Measurements from ENCODE around the gene GDE1.

GDE1 gene, protein sequence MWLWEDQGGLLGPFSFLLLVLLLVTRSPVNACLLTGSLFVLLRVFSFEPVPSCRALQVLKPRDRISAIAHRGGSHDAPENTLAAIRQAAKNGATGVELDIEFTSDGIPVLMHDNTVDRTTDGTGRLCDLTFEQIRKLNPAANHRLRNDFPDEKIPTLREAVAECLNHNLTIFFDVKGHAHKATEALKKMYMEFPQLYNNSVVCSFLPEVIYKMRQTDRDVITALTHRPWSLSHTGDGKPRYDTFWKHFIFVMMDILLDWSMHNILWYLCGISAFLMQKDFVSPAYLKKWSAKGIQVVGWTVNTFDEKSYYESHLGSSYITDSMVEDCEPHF

GRCh38 chr16:19521471-19522396, at the start of gene GDE1:
Gene GDE1 (minus strand): TSS chr16:19522098. CDS start chr16:19521964, 134 bp downstream.
- in situ Hi-C loops (cut with HindIII; ENCODE audit: low sequenced_read_pairs) = no loop called here

DNA sequence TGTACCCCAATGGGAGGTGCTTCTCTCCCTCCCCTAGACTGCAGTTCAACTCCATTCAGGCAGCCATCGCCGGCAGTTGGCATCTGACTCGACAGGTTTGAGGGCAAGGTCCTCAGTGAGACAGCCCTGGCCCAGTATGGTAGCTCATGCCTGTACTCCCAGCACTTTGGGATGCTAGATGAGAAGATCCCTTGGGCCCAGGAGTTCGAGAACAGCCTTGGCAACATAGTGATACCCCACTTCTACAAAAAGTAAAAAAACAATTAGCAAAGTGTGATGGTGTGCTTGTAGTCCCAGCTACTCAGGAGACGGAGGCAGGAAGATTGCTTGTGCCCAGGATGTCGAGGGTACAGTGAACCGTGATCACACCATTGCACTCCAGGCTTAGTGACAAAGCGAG, 45.7 kb upstream of the GDE1 start:
- in situ Hi-C loops (cut with HindIII; ENCODE audit: low sequenced_read_pairs) = no loop called here

- in situ Hi-C loops (cut with HindIII; ENCODE audit: low sequenced_read_pairs) = no loop called here
Observed at GRCh38 chr16:19566362-19566761, 44.5 kb upstream of the GDE1 start.

DNA sequence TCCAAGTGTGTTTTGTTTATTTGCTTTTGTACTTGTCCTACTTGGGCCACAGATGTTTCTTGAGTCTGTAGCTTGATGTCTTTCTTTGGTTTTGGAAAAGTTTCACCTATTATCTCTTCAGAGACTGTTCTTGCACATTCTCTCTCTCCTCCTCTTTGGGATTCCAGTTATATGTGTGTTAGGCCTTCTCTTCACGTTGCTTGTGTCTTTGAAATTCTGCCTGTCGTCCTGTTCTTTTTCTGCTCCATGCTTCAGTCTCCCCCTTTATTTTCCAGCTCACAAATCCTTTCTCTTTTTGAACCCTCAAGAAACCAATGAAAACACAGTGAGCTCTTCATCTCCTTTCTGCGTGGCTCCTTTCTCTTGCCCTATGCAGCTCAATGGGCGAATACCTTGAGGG, 41.5 kb upstream of the GDE1 start:
- in situ Hi-C loops (cut with HindIII; ENCODE audit: low sequenced_read_pairs) = no loop called here

DNA sequence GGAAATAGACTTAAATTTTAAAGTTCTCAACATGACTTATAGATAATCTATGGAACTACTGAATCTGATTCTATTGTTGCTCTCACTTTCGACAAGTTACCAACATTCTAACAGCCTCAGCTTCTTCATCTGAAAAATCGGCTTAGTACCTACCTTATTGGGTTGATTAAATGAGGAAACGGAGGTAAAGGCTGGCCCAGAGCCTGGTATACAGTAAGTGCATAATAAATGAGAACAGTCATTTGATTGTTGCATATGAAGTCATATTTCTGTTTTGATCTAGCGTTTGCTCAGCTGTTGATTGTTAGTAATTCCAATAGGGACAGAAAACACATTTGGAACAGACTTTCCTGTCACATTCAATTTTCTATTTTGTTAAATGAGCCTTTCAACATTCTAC, 38.2 kb upstream of the GDE1 start:
- in situ Hi-C loops (cut with HindIII; ENCODE audit: low sequenced_read_pairs) = no loop called here

GRCh38 chr16:19559242-19559910, 37.5 kb upstream of the GDE1 start:
- in situ Hi-C loops (cut with HindIII; ENCODE audit: low sequenced_read_pairs) = no loop called here

GRCh38 chr16:19555938-19556771, 34.3 kb upstream of the GDE1 start:
- in situ Hi-C loops (cut with HindIII; ENCODE audit: low sequenced_read_pairs) = no loop called here

DNA sequence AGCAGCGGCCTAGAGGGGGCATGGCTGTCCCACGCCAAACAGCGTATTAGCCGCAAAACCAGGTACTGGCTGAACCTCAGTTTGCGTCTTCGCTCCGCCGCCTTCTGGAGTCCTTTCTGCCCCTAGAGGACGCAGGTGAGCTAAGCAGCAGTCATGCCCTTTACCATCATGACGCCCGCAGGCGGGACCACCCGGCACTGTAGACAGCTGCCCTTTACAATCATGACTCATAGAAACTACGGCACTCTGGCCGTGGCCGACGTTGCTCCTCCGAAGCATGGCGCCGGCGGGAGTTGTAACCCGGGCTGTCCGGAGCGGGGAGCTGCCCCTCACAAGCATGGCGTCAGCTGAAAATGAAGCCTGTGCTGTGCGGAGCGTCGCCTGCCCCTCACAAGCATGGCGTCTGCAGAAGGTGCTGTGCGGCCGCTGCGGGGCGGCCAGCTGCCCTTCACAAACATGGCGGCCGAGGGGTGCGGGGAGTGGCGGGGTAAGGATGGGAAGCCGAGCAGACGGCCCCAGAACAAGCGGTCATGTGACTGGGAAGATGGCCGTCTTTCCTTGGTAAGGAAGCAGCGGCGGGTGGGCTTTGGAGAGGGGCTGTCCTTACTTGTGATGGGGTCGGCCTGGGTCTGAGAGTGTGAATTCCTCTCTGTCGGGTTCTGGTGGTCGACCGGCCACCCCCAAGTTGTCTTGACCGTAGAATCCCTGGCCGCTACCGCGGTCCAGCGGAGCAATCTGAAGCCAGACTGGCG, 33.5 kb upstream of the GDE1 start, which contains the start of gene VPS35L:
VPS35L (plus strand) TSS at position 518 of the 752 bp plus-strand sequence; CDS start at position 545, 27 bp downstream.
- in situ Hi-C loops (cut with HindIII; ENCODE audit: low sequenced_read_pairs) = no loop called here

GRCh38 chr16:19549673-19550072, 27.8 kb upstream of the GDE1 start:
- in situ Hi-C loops (cut with HindIII; ENCODE audit: low sequenced_read_pairs) = loop anchor here (25.0 kb wide), 1 partner anchor 587 kb away; no protein-coding TSS in a partner anchor

GRCh38 chr16:19548144-19548543, 26.2 kb upstream of the GDE1 start:
- in situ Hi-C loops (cut with HindIII; ENCODE audit: low sequenced_read_pairs) = loop anchor here (25.0 kb wide), 1 partner anchor 586 kb away; no protein-coding TSS in a partner anchor

DNA sequence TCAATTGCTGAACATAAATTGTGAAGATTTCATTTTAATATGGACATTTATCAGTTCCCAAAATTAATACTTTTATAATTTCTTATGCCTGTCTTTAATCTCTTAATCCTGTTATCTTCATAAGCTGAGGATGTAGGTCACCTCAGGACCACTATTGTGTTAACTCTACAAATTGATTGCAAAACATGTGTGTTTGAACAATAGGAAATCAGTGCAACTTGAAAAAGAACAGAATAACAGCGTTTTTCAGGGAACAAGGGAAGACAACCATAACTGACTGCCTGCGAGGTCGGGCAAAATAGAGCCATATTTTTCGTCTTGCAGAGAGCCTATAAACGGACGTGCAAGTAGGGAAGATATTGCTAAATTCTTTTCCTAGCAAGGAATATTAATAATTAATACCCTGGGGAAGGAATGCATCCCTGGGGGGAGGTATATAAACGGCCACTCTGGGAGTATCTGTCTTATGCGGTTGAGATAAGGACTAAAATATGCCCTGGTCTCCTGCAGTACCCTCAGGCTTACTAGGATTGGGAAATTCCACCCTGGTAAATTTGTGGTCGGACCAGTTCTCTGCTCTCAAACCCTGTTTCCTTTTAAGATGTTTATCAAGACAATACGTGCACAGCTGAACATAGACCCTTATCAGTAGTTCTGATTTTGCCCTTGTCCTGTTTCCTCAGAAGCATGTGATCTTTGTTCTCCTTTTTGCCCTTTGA, 21.5 kb upstream of the GDE1 start:
- in situ Hi-C loops (cut with HindIII; ENCODE audit: low sequenced_read_pairs) = loop anchor here (25.0 kb wide), 1 partner anchor 581 kb away; no protein-coding TSS in a partner anchor

- in situ Hi-C loops (cut with HindIII; ENCODE audit: low sequenced_read_pairs) = loop anchor here (25.0 kb wide), 1 partner anchor 580 kb away; no protein-coding TSS in a partner anchor
Observed at GRCh38 chr16:19542138-19542821, 20.4 kb upstream of the GDE1 start.

- in situ Hi-C loops (cut with HindIII; ENCODE audit: low sequenced_read_pairs) = loop anchor here (25.0 kb wide), 1 partner anchor 578 kb away; no protein-coding TSS in a partner anchor
Observed at GRCh38 chr16:19540241-19540970, 18.5 kb upstream of the GDE1 start.

GRCh38 chr16:19532601-19533000, 10.7 kb upstream of the GDE1 start:
- in situ Hi-C loops (cut with HindIII; ENCODE audit: low sequenced_read_pairs) = loop anchor here (25.0 kb wide), 1 partner anchor 570 kb away; no protein-coding TSS in a partner anchor

DNA sequence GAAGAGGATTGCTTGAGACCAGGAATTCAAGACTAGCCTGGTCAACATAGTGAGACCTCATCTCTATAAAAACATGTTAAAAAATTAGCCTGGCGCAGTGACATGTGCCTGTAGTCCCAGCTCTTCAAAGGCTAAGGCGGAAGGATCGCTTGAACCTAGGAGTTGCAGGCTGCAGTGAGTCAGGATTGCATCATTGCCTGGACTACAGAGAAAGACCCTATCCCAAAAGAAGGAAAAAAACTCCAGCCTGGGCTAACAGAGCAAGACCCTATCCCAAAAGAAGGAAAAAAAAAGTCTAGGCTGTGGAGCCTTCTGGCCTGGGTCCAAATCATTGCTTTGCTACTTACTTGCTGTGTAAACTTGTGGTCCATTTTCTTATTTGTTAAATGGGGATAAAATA, 6.8 kb upstream of the GDE1 start:
- in situ Hi-C loops (cut with HindIII; ENCODE audit: low sequenced_read_pairs) = loop anchor here (25.0 kb wide), 1 partner anchor 566 kb away; no protein-coding TSS in a partner anchor

DNA sequence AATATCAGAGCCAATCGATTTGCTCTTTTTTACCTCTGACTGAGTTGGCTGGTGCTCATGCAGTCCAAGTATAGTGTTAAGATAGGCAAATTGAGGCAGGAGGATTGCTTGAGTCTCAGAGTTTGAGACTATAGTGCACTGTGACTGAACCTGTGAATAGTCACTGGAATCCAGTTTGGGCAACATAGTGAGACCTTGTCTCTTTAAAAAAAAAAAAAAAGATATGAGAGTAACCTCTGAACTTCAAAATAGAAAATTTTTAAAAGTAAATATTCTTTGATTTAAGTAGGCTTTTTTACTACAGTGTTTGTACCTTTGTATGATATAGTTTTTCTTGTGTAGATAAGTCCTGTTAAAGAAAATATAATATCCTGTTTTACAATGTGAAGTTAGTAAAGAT, 5.3 kb upstream of the GDE1 start:
- in situ Hi-C loops (cut with HindIII; ENCODE audit: low sequenced_read_pairs) = loop anchor here (25.0 kb wide), 1 partner anchor 565 kb away; no protein-coding TSS in a partner anchor

- in situ Hi-C loops (cut with HindIII; ENCODE audit: low sequenced_read_pairs) = loop anchor here (25.0 kb wide), 1 partner anchor 563 kb away; no protein-coding TSS in a partner anchor
Observed at GRCh38 chr16:19525385-19525723, 3.5 kb upstream of the GDE1 start.

Measured in endothelial cell of hepatic sinusoid (primary cell).